Cardiac muscle cell (in vitro differentiated cells and primary cell): ENCODE results near the gene FOXF2. TPM values are rescaled to one million over a fixed set of nuclear protein-coding genes. Genes with fewer than 3 reads are reported as not detected.

Experiments
- DNase-seq, 2 donors: peaks; one replicate each; pipeline versions ENCODE4 v3.0.0 to v3.0.0-alpha.2; 2010 to 2017; ENCODE audit warnings: low read depth in 1 of 2, low spot score in 1 of 2
- H3K27ac ChIP-seq: fragments of 200-600 bp; sonication (generic); 2 replicates; pipeline ENCODE4 v1.5.1; 2016
- H3K27me3 ChIP-seq: fragments of 200-600 bp; sonication (generic); 2 replicates; pipeline ENCODE4 v1.6.0; 2016; ENCODE audit warnings: control low read depth
- H3K36me3 ChIP-seq: fragments of 200-600 bp; sonication (generic); 2 replicates; pipeline ENCODE4 v1.5.1; 2016; ENCODE audit warnings: control low read depth
- H3K4me1 ChIP-seq: fragments of 200-600 bp; sonication (generic); 2 replicates; pipeline ENCODE4 v1.8.1; 2017; ENCODE audit warnings: low read depth, mild to moderate bottlenecking, mixed run types
- H3K4me3 ChIP-seq: fragments of 200-600 bp; sonication (generic); 2 replicates; pipeline ENCODE4 v1.5.1; 2016; ENCODE audit warnings: mild to moderate bottlenecking
- H3K9me3 ChIP-seq: fragments of 200-600 bp; sonication (generic); 2 replicates; pipeline ENCODE4 v1.5.1; 2017; ENCODE audit warnings: low read depth, mild to moderate bottlenecking, control low read depth
- polyA plus RNA-seq: library from polyadenylated mRNA; unstranded; fragments of >200 nt; fragmentation: Nextera tagmentation; extraction: Ambion mirVana; gene quantifications from 2 replicates; pipeline ENCODE4 v1.2.1, GENCODE V29; 2016
- total RNA-seq: library from RNA; depleted of rRNA; stranded (reverse); fragments of >200 nt; gene quantifications from 2 replicates; pipeline ENCODE4 v1.2.3, GENCODE V29; 2016
- TF ChIP-seq, protein P1 (sequence below): IDR thresholded peaks from 2 replicates; pipeline ENCODE4 v1.5.1; 2012; ENCODE audit warnings: low read depth, mild to moderate bottlenecking, low read length

The FOXF2 gene
- total and polyA plus RNA-seq, 2 experiments from 2014 or later, result 0.09 to 0.16 TPM

DNA sequence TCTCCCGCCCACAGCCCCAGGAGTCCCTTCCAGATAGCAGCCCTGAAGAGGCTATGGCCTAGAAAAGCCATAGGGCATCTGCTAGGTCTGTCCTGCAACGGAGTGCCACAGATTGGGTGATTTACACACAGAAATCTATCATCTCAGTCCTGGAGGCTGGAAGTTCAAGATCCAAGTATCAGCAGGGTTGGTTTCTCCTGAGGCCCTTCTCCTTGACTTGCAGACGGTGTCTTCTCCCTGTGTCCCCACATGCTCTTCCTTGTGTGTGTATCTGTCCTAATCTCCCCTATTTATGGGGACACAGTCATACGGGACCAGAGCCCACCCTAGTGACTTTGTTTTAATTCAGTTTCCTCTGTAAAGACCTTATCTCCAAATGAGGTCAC lies 15.3 kb downstream of the FOXF2 start:
- H3K4me1 ChIP-seq, result no peaks in the 10 kb centered on the region
- no peaks in the 10 kb centered on the region for H3K36me3 ChIP-seq
- DNase-seq, result no peak
- H3K4me3 ChIP-seq, result no peak overlapping the region
- no peaks in the 10 kb centered on the region for H3K9me3 ChIP-seq
- TF ChIP-seq, protein P1, sequence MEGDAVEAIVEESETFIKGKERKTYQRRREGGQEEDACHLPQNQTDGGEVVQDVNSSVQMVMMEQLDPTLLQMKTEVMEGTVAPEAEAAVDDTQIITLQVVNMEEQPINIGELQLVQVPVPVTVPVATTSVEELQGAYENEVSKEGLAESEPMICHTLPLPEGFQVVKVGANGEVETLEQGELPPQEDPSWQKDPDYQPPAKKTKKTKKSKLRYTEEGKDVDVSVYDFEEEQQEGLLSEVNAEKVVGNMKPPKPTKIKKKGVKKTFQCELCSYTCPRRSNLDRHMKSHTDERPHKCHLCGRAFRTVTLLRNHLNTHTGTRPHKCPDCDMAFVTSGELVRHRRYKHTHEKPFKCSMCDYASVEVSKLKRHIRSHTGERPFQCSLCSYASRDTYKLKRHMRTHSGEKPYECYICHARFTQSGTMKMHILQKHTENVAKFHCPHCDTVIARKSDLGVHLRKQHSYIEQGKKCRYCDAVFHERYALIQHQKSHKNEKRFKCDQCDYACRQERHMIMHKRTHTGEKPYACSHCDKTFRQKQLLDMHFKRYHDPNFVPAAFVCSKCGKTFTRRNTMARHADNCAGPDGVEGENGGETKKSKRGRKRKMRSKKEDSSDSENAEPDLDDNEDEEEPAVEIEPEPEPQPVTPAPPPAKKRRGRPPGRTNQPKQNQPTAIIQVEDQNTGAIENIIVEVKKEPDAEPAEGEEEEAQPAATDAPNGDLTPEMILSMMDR, result no peak
- H3K27ac ChIP-seq, result no peak overlapping the region
- H3K27me3 ChIP-seq, result peaks cover 24% of the 10 kb centered on the region

DNA sequence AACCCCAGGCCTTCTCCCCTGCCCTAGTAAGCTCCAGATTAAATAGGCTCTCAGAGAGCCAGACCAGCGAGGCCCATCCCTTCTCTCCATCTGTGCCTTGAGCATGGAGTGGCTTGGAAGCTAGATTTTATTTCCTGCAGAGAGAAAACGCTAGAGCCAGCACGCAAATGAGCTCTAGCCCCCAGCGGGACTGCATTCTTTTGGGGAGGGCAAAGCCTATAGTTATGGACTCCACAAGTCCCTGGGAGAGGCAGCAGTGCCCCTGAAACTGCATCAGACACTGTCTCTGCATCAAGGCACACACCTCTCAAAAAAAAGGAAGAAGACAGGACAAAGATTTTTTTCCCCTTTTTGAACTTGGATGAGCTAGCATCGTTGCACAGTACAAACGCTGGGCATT lies 15.8 kb downstream of the FOXF2 start:
- TF ChIP-seq, protein P1, result no peak
- Histone ChIP-seq H3K27me3 (peaks cover 19% of the 10 kb centered on the region), H3K4me3 (no peak overlapping the region), H3K4me1 (no peaks in the 10 kb centered on the region), H3K36me3 (no peaks in the 10 kb centered on the region), H3K9me3 (no peaks in the 10 kb centered on the region), H3K27ac (no peak overlapping the region)
- DNase-seq, result no peak

DNA sequence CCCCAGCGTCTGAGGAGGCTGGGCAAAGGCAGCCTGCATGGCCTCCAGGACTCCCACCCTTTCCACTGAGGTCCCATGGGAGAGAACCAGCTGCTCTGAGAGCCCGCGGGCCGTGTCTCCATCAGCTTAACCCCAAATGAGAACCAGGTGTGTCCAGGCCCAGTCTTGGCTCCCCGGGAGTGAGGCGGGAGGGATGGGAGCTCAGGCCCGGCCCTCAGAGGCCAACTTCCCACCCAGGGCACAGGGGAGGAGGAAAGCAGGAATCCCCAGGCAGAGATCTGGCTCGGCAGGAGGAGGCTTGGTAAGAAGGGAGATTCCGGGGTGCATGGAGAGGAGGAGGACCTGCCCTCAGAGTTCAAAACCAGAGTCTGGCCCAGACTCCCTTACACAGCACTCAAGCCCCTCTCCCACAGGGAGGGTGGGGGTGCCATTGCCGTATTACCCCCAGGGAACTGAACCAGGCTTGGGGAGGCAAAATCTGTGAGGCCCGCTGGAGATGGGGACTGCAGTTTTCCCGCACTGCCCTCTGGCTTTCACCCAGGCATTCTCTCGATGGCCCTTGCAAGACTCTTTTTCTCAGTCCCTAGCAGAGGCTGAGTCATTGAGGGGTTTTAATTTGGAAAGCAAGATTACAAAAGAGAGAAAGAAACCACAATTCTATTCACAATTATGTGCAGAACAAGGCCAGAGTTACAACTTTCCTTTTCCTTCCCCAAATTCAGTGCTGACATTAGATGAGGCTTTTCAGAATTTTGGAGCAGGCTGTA lies 17.1 kb downstream of the FOXF2 start:
- TF ChIP-seq, protein P1, result peak; percentile 20
- Histone ChIP-seq H3K27me3 (peaks cover 6% of the 10 kb centered on the region), H3K4me3 (no peak overlapping the region), H3K9me3 (no peaks in the 10 kb centered on the region), H3K27ac (no peak overlapping the region), H3K36me3 (no peaks in the 10 kb centered on the region), H3K4me1 (no peaks in the 10 kb centered on the region)
- peak in 1 of 2 donors; percentile 70 for DNase-seq

DNA sequence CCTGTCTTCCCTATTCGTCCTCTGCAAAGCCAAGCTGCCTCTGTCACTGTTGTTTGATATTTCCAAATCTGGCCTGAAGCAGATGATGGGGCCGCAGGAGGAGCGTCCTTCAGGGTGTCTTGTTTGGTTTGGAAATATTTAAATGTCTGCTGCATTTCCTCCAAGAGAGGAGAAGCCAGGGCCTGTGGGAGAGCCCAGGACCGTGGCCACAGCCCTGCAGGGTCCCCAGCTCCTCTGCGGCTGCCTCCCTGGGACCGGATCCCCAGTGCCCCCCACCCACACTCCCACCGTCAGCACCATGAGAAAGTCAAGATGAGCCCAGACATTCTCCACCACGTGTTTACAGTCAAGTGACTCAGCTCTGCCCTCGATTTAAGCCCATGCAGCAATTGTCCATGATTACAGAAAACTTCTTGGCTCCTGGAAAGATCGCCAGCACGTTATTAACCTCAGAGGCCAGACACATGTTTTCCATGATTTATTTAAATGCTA lies 18.2 kb downstream of the FOXF2 start:
- TF ChIP-seq, protein P1, result no peak
- Histone ChIP-seq H3K27ac (no peak overlapping the region), H3K4me1 (no peaks in the 10 kb centered on the region), H3K9me3 (no peaks in the 10 kb centered on the region), H3K4me3 (no peak overlapping the region), H3K27me3 (no peaks in the 10 kb centered on the region), H3K36me3 (no peaks in the 10 kb centered on the region)
- peak in 1 of 2 donors; percentile 26 for DNase-seq

DNA sequence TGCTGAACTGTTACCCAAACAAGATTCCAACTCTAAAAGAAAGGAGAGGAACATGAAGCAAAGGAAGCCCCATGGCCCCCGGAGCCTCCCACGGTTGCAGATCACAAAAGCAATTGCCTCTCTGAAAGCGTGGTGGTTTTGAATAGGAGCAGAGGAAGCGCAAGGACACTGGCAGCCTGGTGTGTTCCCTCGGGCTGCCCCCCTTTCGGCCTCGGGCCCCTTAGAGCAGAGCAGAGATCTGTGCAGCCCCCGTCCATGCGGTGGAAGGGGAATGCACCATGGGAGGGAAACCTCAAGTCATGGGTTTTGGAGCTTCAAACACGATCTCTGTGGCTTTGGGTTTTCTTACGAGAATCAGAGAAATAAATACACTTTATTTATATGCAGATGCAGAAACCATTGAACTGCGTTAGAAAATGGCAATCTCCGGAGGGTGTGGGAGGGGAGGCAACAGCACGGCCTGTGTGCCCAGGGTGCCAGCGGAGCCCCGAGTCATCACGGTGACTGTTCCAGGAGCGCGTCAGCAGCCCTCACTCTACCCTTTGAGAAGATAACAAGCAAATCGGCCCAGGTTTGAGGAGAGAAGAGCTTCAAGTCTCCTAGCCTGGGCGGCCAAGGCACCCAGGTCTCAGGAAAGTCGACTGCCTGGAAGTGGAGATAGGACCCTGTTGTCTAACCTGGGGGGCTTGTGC lies 20.5 kb downstream of the FOXF2 start:
- no peaks in the 10 kb centered on the region for H3K27me3 ChIP-seq
- no peaks in the 10 kb centered on the region for H3K36me3 ChIP-seq
- H3K4me1 ChIP-seq, result no peaks in the 10 kb centered on the region
- TF ChIP-seq, protein P1, result no peak
- no peak for DNase-seq
- H3K4me3 ChIP-seq, result no peak overlapping the region
- H3K9me3 ChIP-seq, result no peaks in the 10 kb centered on the region
- no peak overlapping the region for H3K27ac ChIP-seq
